Activated gamma-delta T cell treated with Interleukin-2 at 50 U/mL for 16 hours (primary cell): ENCODE results near the gene PMS1.
"Not testable (repeated sequence)": the region's sequence is repeated elsewhere in the genome, so short reads cannot be mapped to it uniquely, and the experiment has no call there.

ENCODE experiments used
- DNase-seq: peaks from one replicate; pipeline ENCODE4 v3.0.0-alpha.2; 2020

The PMS1 gene

DNA sequence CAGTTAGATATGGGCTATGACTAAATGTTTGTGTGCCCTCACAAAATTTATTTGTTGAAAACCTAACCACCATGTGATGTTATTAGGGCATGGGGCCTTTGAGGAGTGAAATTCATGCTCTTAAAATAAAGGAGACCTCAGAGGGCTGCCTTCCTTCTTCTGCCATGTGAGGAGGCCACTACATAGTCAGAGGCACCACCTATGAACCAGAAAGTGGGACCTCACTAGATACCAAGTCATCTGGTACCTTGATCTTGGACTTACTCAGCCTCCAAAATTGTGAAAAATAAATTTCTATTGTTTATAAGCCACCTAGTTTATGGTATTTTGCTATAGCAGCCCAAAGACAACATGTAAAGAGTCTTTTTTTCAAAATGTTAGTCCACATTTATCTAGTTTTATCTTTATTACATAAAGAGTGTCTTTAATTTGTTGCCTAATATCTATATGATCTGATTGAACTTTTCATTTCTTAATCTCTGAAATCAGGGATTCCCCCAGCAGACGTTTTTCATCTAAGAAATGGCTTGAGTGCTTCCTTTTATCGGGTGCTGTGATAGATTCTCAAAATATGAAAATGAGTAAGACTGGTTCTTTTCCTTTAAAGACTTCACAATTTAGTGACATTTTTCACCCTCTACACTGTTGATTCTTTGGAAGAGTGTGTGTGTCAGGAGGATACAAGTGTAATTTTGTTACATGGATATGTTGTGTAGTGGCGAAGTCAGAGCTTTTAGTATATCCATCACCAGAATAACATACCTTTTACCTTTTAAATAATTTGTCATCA is 34.2 kb downstream of the PMS1 start:
- DNase-seq, result no peak

DNA sequence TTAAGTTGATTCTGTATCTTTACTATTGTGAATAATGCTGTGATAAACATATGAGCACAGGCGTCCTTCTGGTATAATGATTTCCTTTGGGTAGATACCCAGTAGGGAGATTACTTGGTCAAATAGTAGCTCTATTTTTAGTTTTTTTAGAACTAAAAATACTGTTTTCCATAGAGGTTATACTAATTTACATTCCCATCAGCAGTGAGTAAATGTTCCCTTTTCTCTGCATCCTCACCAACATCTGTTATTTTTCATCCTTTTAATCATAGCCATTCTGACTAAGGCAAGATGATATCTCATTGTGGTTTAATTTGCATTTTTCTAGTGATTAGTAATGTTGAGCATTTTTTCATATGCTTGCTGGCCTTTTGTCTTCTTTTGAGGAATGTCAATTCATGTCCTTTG is 35.1 kb downstream of the PMS1 start:
- no peak for DNase-seq

DNA sequence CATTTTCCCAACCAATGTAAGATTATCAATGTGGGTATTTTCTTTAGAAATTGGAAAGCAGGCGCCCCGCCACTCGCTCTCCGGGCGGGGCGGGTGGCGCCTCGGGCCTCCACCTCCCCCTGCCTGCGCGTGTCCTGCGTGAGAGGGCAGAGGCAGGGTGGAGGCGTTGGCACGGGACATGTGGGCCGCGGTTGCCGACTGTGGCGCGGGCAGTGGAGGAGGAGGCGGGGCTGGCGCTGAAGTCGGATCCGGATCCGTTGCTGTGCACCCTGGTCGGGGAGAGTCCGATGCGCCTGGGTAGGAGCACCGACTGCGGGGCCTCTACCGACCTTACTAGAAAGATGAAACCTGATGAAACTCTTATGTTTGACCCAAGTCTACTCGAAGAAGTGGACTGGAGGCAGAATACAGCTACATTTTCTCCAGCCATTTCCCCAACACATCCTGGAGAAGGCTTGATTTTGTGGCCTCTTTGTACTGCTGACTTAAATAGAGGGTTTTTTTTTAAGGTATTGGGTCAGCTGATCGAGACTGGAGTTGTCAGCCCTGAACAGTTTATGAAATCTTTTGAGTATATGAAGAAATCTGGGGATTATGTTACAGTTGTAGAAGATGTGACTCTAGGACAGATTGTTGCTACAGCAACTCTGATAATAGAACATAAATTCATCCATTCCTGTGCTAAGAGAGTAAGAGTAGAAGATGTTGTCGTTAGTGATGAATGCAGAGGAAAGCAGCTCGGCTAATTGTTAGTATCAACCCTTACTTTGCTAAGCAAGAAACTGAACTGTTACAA is 37.9 kb downstream of the PMS1 start:
- no peak for DNase-seq

DNA sequence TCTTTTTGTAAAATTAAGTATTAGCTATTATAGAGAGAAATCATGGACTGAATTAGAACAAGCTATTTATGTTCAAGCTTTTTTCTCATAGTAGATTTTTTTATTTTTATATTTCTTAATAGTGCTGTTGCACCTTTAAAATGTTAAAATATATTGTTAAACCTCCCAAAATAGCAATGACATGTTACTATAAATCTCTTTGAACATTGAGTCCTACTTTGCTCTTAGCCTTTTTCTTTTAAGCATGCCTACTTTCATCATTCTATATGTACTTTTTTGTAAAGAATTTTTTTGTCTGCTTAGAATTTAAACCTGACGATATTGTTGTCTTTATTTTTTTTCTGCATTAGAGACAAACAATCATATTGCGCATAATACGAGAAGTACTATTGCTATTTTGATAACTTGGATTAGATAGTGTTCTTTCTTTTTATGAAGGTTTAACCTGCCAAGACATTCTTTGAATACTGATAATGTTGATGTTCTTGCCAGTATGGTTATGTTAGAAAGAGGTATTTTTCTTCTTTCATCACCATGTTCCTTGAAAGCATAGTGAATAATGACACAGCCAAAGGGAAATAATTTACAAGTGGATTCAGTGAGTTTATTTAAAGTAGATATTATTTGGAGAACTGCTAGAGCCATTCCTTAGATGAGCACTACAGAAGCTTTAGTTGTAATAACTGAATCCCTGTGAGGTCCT is 40.6 kb downstream of the PMS1 start:
- no peak for DNase-seq

DNA sequence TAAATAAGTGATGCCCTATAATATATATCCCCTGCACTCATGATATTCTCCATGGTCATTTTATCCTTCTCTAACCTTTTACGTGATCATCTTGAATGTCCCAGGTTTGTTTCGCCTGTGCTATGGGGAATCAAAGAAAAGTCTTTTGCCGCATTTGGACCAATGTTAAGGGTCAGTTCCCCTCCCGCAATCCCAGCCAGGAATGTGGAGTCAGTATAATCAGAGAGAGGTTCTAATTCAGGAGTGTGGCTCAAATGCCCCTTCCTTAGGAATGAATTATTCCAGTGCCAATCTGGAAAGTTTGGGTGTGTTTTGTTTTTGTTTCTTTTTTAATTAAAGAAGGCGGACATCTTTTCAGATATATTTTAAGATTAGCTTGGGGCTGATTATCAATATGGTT is 41.8 kb downstream of the PMS1 start:
- no peak for DNase-seq

DNA sequence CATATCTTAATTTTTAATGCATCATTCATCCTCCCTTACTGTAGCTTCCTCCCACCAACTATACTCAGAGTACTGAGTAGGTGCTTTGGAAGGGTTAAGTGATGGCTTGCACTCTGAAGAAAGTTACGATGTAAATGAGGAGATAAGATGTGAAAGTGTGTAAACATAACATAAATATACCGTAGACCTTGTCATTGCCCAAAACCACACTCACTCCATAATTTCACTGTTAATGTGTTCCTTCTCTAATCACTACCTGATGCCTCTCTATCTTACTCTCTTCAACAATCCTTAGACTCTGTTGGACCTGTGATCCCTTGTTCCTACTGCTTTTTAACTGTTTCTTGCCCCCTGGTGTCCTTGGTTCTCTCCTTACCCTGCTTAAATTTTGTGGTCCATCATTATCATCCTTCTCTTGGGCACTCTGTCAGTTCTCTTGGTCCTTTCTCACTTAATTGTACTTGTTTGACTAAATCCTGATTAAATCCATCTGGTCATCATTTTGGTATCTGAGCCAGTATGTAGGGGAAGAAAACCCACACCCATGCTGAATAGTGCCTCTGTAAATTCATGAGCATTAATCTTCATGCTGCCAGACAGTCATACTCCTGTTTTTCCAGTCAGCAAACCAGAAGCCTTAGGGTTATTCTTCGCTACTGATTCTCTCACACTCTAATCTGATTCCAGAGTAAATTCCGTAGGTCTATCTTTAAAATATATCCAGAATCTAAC is 45.0 kb downstream of the PMS1 start:
- DNase-seq, result no peak

DNA sequence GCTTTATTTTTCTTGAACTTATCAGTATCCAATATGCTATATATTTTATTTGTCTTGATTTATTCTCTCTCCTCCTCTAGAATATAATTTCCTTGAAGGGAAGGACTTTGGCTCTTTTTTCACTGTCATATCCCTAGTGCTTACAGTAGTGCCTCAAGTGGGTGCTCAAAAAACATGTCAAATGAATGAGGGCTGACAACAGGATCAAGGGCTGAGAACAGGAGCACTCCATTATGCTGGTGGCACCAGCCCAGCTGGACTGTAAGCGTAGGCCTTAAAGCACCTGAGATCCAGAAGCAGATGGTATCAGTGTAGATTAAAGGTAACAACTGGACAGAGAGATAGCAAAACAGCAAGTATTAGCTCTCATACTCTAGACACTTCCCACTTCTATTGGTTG is 46.3 kb downstream of the PMS1 start:
- no peak for DNase-seq

DNA sequence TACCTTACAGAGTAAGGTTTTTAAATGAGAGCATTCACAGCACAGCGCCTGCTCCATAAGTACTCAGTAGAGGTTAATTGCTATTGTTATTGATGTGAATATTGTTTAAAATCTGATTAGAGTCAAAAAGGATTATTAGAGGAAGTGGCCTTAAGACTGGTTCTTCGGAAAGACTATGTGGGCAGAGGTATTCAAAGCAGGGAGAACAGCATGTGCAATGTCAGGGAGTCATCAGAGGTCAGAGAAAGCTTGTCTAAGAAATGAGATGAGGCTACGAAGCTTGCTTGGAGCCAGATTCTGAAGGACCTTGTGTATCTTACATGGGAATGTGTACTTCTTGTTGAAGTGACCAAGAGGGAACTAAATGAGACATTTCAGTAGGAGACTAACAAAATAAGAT is 49.8 kb downstream of the PMS1 start:
- no peak for DNase-seq

DNA sequence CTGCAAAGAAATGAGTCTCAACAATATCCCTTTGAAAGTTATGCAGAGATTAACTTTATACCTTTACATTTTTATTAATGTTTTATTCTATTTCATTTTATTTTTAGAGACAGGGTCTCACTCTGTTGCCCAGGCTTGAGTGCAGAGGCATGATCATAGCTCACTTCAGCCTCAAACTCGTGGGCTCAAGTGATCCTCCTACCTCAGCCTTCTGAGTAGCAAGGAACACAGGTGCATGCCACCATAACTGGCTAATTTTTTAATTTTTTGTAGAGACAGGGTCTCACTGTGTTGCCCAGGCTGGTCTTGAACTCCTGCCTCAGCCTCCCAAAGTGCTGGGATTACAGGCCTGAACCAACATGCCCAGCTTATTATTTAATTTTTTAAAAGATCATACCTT is 50.4 kb downstream of the PMS1 start:
- not testable (repeated sequence) for DNase-seq

DNA sequence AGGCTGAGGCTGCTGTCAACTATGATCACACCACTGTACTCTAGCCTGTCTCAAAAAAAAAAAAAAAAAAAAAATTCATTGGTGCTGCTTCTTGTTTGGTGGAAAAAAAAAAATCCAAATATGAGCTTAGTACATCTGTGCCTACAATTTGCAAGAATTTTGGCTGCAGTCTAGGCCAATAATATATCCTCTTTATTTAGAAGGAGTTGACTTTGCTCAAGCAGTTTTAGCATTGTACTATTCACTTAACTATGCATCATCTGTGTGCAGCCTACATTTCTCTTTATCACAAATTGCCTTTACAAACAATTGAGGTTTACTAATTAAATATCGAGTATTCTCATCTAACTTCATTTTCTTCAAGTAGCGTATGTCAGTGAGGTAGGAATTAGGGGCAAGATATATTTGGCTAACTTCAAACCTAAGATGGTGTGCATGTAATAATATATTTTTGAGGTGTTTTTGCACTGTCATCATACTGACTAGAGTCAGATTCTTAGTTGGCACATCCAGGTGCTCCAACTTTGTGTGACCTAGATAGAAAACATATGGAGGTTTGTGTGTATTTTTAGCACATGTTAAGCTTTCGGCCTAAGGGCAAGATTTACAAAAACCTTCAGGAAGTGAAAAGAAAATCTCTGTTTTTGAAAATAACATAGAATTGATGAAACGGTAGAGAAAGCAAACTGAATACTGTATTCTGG is 51.8 kb downstream of the PMS1 start:
- no peak for DNase-seq

DNA sequence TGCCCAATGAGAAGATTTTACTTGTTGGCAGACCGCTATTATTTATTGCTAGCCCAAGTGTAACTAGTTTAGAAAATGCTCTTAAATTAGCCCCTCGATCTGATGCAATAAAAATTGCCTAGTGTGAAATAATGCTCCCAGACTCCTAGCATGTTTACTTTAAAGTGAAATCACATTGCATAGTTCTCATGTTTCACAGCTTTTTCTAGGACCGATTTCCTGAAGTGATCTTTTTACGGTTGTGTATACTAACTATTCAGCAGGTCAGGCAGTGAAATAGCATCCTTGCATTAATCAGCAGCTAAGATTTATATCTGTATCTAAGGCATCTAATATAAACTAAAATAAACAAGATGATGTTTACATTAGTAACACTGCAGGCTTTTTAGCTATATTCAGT is 52.4 kb downstream of the PMS1 start:
- no peak for DNase-seq

DNA sequence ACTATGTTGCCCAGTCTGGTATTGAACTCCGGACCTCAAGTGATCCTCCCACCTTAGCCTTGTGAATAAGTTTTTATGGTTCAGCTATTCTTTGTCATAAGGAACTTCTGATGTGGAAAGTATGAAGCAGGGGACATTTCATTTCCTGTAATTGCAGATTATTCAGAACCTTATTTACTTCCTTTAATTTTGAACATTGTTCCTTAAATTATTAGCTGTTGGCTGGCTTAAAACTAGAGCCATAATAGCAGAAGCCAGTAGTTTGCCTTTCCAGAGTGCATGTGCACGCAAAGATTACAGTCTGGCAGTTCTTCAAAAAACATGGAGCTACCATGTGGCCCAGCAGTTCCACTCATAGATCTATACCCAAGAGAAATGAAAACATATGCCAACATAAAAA is 53.1 kb downstream of the PMS1 start:
- no peak for DNase-seq

DNA sequence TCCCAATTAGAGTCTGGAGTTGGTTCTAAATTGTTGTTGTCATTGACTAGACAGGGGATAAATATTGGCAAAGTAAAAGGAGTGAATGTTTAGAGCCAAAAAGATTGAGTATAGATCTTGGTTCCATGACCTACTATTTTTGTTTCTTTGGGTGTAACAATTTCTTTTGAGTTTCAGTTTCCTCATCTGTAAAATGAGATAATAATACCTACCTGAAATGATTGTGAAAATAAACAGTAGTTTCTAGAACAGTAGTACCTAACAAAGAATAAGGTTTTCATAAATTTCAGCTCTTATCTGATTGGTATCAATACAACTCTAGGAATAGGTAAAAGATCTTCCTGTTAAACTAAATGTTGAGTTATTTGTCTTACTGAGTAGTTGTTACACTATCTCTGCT is 56.8 kb downstream of the PMS1 start:
- no peak for DNase-seq

DNA sequence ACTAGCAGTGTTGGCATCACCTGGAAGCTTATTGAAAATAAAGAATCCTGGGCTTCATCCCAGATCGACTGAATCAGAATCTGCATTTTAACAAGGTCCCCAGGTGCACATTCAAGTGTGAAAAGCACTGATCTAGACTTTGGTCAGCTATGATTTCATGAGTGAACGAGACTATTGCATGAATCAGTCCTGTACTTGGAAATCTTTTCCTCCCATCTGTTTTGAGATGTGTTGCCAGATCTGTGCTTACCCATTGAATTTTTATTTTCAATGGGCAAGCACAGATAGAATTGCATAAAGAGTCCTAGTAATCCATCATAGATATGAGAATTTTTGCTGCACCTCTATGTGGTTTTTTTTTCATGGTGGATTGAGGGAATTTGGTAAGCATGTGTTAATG is 64.0 kb downstream of the PMS1 start:
- no peak for DNase-seq

DNA sequence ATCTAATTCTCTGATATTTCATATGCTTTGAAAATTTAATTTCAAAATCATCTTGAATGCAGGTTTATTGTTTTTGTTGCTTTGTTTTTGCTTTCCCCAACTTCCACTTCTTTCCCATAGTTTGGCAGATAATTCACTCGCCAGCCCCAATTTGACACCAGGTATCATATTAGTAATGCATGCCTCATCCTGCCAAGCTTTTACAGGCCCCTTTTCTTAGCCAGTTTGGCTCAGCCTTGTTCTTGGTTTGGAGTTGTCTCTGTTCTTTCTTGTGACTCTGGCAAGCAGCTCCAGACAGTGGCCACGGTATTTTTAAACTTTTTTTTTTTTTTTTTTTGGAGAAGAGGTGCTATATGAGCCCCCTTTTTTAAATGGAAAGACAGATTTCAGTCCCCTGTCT is 65.3 kb downstream of the PMS1 start:
- DNase-seq, result no peak

DNA sequence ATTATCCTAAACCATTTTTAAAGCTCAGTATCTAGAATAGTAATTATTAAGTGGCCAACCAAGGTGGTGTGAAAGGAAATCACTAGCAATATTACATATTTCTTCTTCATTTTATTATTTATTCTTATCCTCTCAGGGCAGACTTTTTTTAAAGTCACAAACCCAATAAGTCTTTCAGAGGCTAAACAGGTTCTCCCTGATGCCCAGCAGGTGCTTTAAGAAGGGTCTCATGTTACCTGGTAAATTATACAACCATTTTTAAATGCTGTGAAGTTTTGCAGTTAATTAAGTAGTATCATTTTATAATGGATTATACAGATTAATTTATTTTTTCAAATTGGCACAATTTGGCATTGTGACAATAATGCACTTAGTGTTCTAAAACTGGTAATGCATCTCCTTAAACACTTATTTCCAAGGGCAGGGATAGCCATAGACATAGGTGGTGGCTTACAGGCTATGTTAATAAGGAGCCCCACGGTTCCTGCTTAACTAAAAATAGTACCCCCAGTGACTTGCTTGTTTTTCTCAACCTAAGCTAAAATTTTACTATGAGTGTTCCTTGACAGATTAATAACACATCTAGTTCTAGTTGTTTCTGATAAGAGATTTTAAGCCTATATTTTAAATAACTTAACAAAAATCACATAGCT is 67.0 kb downstream of the PMS1 start:
- DNase-seq, result no peak

DNA sequence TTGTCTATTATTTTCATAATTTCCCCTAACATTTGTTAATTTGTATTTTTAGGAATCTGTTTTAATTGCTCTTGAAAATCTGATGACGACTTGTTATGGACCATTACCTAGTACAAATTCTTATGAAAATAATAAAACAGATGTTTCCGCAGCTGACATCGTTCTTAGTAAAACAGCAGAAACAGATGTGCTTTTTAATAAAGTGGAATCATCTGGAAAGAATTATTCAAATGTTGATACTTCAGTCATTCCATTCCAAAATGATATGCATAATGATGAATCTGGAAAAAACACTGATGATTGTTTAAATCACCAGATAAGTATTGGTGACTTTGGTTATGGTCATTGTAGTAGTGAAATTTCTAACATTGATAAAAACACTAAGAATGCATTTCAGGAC is 69.9 kb downstream of the PMS1 start:
- DNase-seq, result no peak

DNA sequence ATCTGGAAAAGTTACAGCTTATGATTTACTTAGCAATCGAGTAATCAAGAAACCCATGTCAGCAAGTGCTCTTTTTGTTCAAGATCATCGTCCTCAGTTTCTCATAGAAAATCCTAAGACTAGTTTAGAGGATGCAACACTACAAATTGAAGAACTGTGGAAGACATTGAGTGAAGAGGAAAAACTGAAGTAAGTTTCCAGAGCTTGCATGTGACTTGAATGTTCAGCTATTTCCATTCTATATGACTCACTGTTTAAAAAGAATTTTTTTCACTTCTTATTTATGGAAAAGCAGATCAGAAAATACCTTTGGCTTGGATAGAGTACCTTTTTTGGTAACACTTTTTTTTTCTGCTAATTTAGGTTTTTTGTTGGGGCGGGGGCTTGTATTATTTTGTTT is 70.7 kb downstream of the PMS1 start:
- DNase-seq, result no peak

DNA sequence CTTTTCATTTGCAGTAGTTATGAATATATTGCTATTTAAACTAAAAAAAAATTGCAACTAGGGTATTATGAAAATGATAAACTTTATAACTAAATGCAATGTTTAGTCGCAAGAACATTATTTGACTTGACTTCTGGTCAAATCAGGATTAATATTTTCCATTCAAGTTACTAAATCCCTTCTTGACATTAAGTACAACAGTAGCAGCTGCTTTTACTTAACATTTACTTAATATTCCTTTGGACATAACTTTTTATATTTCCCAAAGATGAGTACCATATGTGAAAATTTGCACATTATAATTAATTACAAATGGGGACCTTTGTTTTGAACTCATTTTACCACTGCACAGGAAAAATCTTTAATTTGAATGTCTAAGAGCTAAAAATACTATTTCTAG is 74.0 kb downstream of the PMS1 start:
- DNase-seq, result no peak

DNA sequence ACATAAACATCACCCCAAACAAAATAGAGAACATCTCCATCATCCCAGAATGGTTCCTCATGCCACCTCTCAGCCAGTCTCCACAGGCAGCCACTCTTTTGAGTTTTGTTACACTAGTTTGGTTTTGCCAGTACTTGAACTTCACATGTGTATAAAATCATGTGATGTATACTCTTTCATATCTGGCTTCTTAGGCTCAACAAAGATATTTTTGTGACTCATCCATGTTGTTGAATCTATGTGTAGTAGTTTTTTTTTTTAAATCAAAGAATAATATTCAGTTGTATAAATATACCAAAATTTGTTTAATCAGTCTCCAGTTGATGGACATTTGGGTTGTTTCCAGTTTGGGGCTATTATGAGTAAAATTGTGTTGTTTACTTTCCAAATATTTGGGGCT is 75.9 kb downstream of the PMS1 start:
- DNase-seq, result no peak

DNA sequence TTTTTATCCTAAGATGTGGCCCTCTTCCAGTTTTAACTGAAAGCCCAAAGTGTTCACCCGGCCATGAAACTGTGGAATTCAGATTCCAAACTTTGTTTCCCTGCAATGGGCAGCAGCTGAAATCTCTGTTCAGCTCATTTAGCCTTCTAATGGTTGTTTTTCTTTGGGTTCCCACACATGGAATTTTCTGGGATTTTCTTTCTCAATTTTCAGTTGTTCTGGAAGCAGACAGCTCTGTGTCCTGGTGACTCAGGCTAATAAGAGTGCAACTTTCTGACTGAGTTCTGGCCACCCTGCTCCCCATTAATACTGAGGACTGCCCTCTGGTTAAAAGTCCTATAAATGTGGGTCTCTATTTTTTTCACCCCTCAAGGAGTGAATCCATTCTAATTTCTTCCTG is 78.5 kb downstream of the PMS1 start:
- no peak for DNase-seq

DNA sequence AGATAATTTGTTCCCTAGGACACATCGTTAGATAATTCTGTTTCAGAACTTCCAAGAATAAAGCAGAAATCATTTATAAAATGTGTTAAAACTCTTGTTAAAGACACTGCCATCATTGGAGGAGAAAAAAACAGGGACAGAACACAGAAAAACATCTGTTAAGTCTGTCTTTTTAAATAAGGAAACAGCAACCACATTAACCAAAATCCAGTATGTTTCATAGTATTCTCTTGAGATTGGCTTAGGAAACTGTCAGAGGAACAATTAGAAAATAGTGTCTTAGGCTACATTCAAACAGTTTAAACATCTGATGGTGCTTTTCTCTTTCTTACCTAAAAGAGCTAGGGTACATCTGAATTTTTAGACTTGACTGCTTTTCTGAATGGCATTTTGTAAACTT is 81.6 kb downstream of the PMS1 start:
- DNase-seq, result no peak
